Stomach smooth muscle (tissue), 2 donors: ENCODE results near the gene ETFDH.
"Not testable (repeated sequence)": the region's sequence is repeated elsewhere in the genome, so short reads cannot be mapped to it uniquely, and the experiment has no call there.

Experiments used
- H3K27ac ChIP-seq: one replicate; pipeline ENCODE4 v1.7.0; 2013; ENCODE audit warnings: mild to moderate bottlenecking, low read length, inconsistent platforms
- H3K27me3 ChIP-seq, 2 donors: one replicate each; pipeline ENCODE4 v1.7.0; 2013; ENCODE audit warnings: low read length in 2 of 2; ENCODE audit not compliant: insufficient read depth in 2 of 2, control insufficient read depth in 1 of 2
- H3K36me3 ChIP-seq, 2 donors: one replicate each; pipeline ENCODE4 v1.7.0; 2013; ENCODE audit warnings: low read length in 2 of 2; ENCODE audit not compliant: control insufficient read depth in 2 of 2, insufficient read depth in 2 of 2
- H3K4me1 ChIP-seq: one replicate; pipeline ENCODE4 v1.7.0; 2013; ENCODE audit warnings: low read length; ENCODE audit not compliant: control insufficient read depth, insufficient read depth
- H3K4me3 ChIP-seq, 2 donors: one replicate each; pipeline ENCODE4 v1.7.0; 2013; ENCODE audit warnings: low read length in 2 of 2
- H3K9ac ChIP-seq, 2 donors: one replicate each; pipeline ENCODE4 v1.7.0; 2013; ENCODE audit warnings: low read length in 2 of 2, mild to moderate bottlenecking in 1 of 2
- H3K9me3 ChIP-seq, 2 donors: one replicate each; pipeline ENCODE4 v1.7.0; 2013; ENCODE audit warnings: low read length in 2 of 2; ENCODE audit not compliant: control insufficient read depth in 2 of 2
- donor health status: healthy.
- donor health status: Pancreatic carcinoma.

The ETFDH gene

GRCh38 chr4:158657291-158657690 is 14.8 kb upstream of the ETFDH start:
- H3K9ac ChIP-seq = no peak overlapping the region
- H3K27me3 ChIP-seq = no peaks in the 10 kb centered on the region
- no peaks in the 10 kb centered on the region for H3K36me3 ChIP-seq
- no peak overlapping the region for H3K4me3 ChIP-seq
- no peak overlapping the region for H3K27ac ChIP-seq
- no peaks in the 10 kb centered on the region for H3K9me3 ChIP-seq
- H3K4me1 ChIP-seq = no peaks in the 10 kb centered on the region

- H3K27me3 ChIP-seq, H3K4me1 ChIP-seq, H3K9ac ChIP-seq, H3K9me3 ChIP-seq, H3K4me3 ChIP-seq, H3K36me3 ChIP-seq, H3K27ac ChIP-seq: not testable (repeated sequence)
These were observed 8.8 kb upstream of the ETFDH start for GRCh38 chr4:158663255-158663654.

DNA sequence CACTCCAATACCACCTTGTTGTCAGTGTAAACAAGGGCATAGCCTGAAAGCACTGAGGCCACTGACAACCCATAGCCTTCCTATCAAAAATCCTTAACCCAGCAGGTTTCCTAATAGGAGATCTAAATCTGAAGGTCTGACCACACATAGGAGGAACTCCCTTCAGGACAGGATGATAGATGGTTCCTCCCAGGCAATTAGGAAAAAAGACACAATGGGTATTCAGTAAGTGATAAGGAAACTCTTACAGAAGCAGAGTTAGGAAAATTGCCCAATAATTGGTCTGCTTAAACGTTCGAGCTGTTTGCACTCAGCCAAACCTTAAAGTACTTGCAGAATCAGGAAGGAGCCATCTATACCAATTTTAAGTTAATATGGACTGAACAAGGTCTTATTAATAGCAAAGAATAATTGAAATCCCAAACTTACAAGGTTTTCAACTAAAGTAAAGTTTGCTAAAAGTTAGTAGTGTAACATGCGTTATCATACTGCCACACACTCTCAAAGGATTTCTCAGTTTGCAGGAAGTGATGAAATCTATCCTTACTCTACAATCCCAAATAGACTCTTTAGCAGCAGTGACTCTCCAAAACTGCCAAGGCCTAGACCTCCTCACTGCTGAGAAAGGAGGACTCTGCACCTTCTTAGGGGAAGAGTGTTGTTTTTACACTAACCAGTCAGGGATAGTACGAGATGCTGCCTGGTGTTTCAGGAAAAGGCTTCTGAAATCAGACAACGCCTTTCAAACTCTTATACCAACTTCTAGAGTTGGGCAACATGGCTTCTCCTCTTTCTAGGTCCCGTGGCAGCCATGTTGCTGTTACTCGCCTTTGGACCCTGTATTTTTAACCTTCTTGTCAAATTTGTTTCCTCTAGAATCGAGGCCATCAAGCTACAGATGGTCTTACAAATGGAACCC is 8.1 kb upstream of the ETFDH start:
- H3K9ac ChIP-seq, H3K36me3 ChIP-seq, H3K9me3 ChIP-seq, H3K4me3 ChIP-seq, H3K4me1 ChIP-seq, H3K27me3 ChIP-seq, H3K27ac ChIP-seq: not testable (repeated sequence)

GRCh38 chr4:158664806-158665205 is 7.3 kb upstream of the ETFDH start:
- H3K27ac ChIP-seq = no peak overlapping the region
- no peaks in the 10 kb centered on the region for H3K27me3 ChIP-seq
- no peak overlapping the region for H3K4me3 ChIP-seq
- no peaks in the 10 kb centered on the region for H3K9me3 ChIP-seq
- no peak overlapping the region for H3K9ac ChIP-seq
- no peaks in the 10 kb centered on the region for H3K4me1 ChIP-seq
- no peaks in the 10 kb centered on the region for H3K36me3 ChIP-seq

DNA sequence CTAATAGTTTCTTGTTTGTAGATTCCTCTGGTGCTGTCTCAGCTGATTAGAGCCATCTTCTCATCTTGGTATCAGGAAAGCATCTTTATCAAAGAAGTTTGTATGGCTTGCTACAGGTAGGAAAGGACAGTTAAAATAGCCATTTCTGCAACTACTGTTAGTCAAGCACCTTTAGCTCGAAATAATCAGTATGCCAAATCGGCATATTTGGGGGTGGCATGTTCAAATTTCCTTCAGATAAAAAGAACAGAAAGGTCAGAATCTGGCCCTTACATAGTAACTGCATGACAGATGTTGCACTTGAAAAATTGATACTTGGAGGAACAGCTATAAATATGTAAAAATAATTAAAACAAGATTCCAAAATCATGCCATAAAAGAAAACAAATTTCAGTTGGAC is 5.2 kb upstream of the ETFDH start:
- Histone ChIP-seq H3K27me3 (no peaks in the 10 kb centered on the region), H3K4me1 (peaks cover 8% of the 10 kb centered on the region), H3K9ac (no peak overlapping the region), H3K4me3 (no peak overlapping the region), H3K27ac (no peak overlapping the region), H3K9me3 (no peaks in the 10 kb centered on the region), H3K36me3 (no peaks in the 10 kb centered on the region)

GRCh38 chr4:158667651-158668198 is 4.4 kb upstream of the ETFDH start:
- H3K9ac ChIP-seq = no peak overlapping the region
- H3K4me1 ChIP-seq = peaks cover 11% of the 10 kb centered on the region
- no peaks in the 10 kb centered on the region for H3K36me3 ChIP-seq
- H3K27ac ChIP-seq = no peak overlapping the region
- H3K9me3 ChIP-seq = no peaks in the 10 kb centered on the region
- no peaks in the 10 kb centered on the region for H3K27me3 ChIP-seq
- H3K4me3 ChIP-seq = no peak overlapping the region

- no peaks in the 10 kb centered on the region for H3K36me3 ChIP-seq
- H3K9ac ChIP-seq = no peak overlapping the region
- H3K27me3 ChIP-seq = no peaks in the 10 kb centered on the region
- H3K9me3 ChIP-seq = no peaks in the 10 kb centered on the region
- no peak overlapping the region for H3K27ac ChIP-seq
- H3K4me1 ChIP-seq = peaks cover 11% of the 10 kb centered on the region
- H3K4me3 ChIP-seq = no peak overlapping the region
These were observed 2.8 kb upstream of the ETFDH start for GRCh38 chr4:158669310-158669709.

DNA sequence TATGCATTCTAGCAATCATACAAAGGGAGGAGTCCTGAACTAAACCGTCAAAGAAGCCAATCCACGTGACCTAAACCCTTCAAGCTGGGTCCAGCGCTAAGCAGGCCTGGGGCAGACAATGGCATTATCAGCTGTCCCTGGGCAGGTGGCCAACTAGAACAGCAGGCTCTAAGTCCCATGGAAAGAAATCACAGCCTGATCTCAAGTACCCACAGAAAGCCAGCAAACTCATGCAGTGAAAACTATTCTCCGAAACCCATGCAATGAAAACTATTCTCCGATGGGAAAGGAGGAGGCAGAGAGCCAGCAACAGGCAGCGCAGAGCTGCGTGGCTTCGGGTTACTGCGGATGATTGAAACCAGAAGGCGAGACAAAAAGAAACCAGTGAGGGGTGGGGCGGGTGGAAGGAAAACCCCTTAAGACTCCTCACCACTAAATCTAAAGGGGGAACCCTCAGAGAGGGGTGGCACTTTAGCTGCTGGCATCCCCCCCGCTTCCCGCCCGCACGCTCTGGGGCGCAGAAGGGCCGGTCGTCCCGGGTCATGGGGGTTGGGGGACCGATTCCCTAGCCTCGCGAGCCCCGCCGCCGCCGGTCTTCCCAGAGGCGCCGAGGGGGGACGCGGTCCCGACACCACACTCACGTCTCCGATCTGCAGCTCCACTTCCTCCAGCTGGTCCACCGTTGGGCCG is 976 bp upstream of the ETFDH start:
- H3K27ac ChIP-seq = peak overlapping the region; percentile 98
- H3K27me3 ChIP-seq = no peaks in the 10 kb centered on the region
- H3K9ac ChIP-seq = peak overlapping the region; percentile 75 to 99
- H3K4me1 ChIP-seq = peaks cover 11% of the 10 kb centered on the region
- H3K4me3 ChIP-seq = peak overlapping the region; percentile 91 to 98
- H3K9me3 ChIP-seq = no peaks in the 10 kb centered on the region
- H3K36me3 ChIP-seq = no peaks in the 10 kb centered on the region

DNA sequence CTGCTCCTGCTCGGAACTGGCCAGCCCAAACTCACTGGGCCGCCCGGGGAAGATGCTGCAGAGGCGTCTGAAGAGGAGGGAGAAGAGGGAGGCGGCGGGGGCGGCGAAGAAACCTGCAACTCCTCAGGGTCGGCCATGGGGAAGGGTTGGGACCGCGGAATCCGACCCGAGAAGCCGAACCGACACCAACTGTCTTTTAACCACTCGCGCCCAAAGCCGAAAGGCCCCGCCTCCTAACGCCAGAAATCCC is 506 bp upstream of the ETFDH start, which contains the start of gene C4orf46:
Gene C4orf46, minus strand, starts transcription at position 223 of the 250 bp plus-strand sequence. Its CDS starts 86 bp downstream, at position 137.
- Histone ChIP-seq H3K27me3 (no peaks in the 10 kb centered on the region), H3K9ac (peak within 1 kb of the TSS; percentile 99 to 100), H3K9me3 (no peaks in the 10 kb centered on the region), H3K27ac (peak within 1 kb of the TSS; percentile 98), H3K36me3 (no peaks in the 10 kb centered on the region), H3K4me1 (peaks cover 11% of the 10 kb centered on the region), H3K4me3 (peak within 1 kb of the TSS; percentile 91 to 98)

DNA sequence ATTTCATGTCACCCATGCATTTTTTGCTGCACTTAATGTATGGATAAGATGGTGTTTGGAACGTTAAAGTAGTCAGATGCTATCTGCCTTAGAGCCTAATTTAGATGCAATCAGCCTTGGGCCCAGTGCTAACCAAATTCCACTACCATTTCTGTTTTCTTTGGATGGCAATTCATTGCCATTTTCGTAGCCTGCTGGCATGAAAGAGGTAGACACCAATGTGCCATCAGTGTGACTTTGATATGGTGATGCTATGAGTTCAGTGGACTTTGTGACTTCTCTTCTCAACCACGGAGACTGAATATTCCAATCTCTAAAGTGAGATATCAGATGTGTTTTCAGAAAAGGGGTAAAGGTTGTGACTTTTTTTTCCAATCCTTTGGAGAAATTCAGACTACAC is 1.5 kb downstream of the ETFDH start:
- H3K27me3 ChIP-seq = no peaks in the 10 kb centered on the region
- no peaks in the 10 kb centered on the region for H3K9me3 ChIP-seq
- no peaks in the 10 kb centered on the region for H3K36me3 ChIP-seq
- no peak overlapping the region for H3K9ac ChIP-seq
- no peak overlapping the region for H3K27ac ChIP-seq
- H3K4me1 ChIP-seq = peaks cover 11% of the 10 kb centered on the region
- no peak overlapping the region for H3K4me3 ChIP-seq

DNA sequence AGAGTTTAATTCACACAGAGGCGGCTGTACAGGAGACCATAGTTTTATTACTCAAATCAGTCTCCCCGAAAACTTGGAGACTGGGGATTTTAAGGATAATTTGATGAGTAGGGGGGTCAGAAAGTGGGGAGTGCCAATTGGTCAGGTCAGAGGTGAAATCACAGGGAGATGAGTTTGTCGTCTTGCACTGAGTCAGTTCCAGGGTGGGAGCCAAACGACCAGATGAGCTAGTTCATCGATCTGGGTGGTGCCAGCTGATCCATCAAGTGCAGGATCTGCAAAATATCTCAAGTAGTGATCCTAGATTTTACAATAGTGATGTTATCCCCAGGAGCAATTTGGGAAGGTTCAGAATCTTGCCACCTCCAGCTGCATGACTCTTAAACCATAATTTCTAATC is 4.0 kb downstream of the ETFDH start:
- no peak overlapping the region for H3K27ac ChIP-seq
- peaks cover 4% of the 10 kb centered on the region for H3K4me1 ChIP-seq
- H3K4me3 ChIP-seq = no peak overlapping the region
- H3K27me3 ChIP-seq = no peaks in the 10 kb centered on the region
- no peaks in the 10 kb centered on the region for H3K9me3 ChIP-seq
- no peaks in the 10 kb centered on the region for H3K36me3 ChIP-seq
- no peak overlapping the region for H3K9ac ChIP-seq
